HEK293 (cell line): ENCODE data around the gene C4orf36.

Source experiments
- GLI2 ChIP-seq: fragments of 450-650 bp; formaldehyde crosslinking; IDR thresholded peaks from 2 replicates; pipeline ENCODE4; 2017; ENCODE audit warnings: missing biosample characterization, missing genetic modification characterization, low read depth, borderline replicate concordance
- IKZF3 ChIP-seq: fragments of 450-650 bp; IDR thresholded peaks from 2 replicates; pipeline ENCODE4 v1.5.0; 2018; ENCODE audit warnings: missing biosample characterization, mild to moderate bottlenecking, missing genetic modification characterization, moderate library complexity
- PRDM1 ChIP-seq: fragments of 450-650 bp; formaldehyde crosslinking; IDR thresholded peaks from 2 replicates; pipeline ENCODE4; 2016; ENCODE audit warnings: missing biosample characterization, missing genetic modification characterization
- SALL2 ChIP-seq: fragments of 450-650 bp; formaldehyde crosslinking; IDR thresholded peaks from 2 replicates; pipeline ENCODE4 v1.5.0; 2017; ENCODE audit warnings: missing biosample characterization, mild to moderate bottlenecking, missing genetic modification characterization, borderline replicate concordance
- ZBTB20 ChIP-seq: fragments of 450-650 bp; formaldehyde crosslinking; IDR thresholded peaks from 2 replicates; pipeline ENCODE4 v1.5.1; 2016; ENCODE audit warnings: missing biosample characterization, missing genetic modification characterization
- ZBTB44 ChIP-seq: fragments of 450-650 bp; IDR thresholded peaks from 2 replicates; pipeline ENCODE4 v1.5.1; 2018; ENCODE audit warnings: missing biosample characterization, mild to moderate bottlenecking, missing genetic modification characterization
- ZEB2 ChIP-seq: fragments of 450-650 bp; formaldehyde crosslinking; IDR thresholded peaks from 2 replicates; pipeline ENCODE4 v1.5.1; 2016; ENCODE audit warnings: missing biosample characterization, missing genetic modification characterization
- ZNF10 ChIP-seq: fragments of 450-650 bp; formaldehyde crosslinking; IDR thresholded peaks from 2 replicates; pipeline ENCODE4 v1.5.1; 2017; ENCODE audit warnings: missing biosample characterization, missing genetic modification characterization
- ZNF175 ChIP-seq: fragments of 450-650 bp; formaldehyde crosslinking; IDR thresholded peaks from 2 replicates; pipeline ENCODE4 v1.5.1; 2016; ENCODE audit warnings: missing biosample characterization, missing genetic modification characterization
- ZNF221 ChIP-seq: fragments of 450-650 bp; formaldehyde crosslinking; IDR thresholded peaks from 2 replicates; pipeline ENCODE4 v1.5.1; 2017; ENCODE audit warnings: missing biosample characterization, missing genetic modification characterization, borderline replicate concordance
- ZNF266 ChIP-seq: fragments of 450-650 bp; formaldehyde crosslinking; IDR thresholded peaks from 2 replicates; pipeline ENCODE4 v1.5.1; 2016; ENCODE audit warnings: missing biosample characterization, missing genetic modification characterization, low read depth
- ZNF350 ChIP-seq: fragments of 450-650 bp; formaldehyde crosslinking; IDR thresholded peaks from 2 replicates; pipeline ENCODE4 v1.5.0; 2017; ENCODE audit warnings: missing biosample characterization, mild to moderate bottlenecking, missing genetic modification characterization
- ZNF366 ChIP-seq: fragments of 450-650 bp; formaldehyde crosslinking; conservative IDR thresholded peaks from 2 replicates; pipeline ENCODE4 v1.5.1; 2016; ENCODE audit warnings: missing biosample characterization, missing genetic modification characterization
- ZNF585B ChIP-seq: fragments of 450-650 bp; formaldehyde crosslinking; IDR thresholded peaks from 2 replicates; pipeline ENCODE4 v1.5.1; 2016; ENCODE audit warnings: missing biosample characterization, missing genetic modification characterization
- ZNF629 ChIP-seq: fragments of 450-650 bp; formaldehyde crosslinking; IDR thresholded peaks from 2 replicates; pipeline ENCODE4 v1.5.1; 2017; ENCODE audit warnings: missing biosample characterization, missing genetic modification characterization
- ZNF664 ChIP-seq: fragments of 450-650 bp; formaldehyde crosslinking; IDR thresholded peaks from 2 replicates; pipeline ENCODE4 v1.5.1; 2016; ENCODE audit warnings: missing biosample characterization, missing genetic modification characterization
- ZNF692 ChIP-seq: fragments of 450-650 bp; formaldehyde crosslinking; IDR thresholded peaks from 2 replicates; pipeline ENCODE4 v1.5.1; 2016; ENCODE audit warnings: missing biosample characterization, missing genetic modification characterization
- ZNF704 ChIP-seq: fragments of 450-650 bp; formaldehyde crosslinking; IDR thresholded peaks from 2 replicates; pipeline ENCODE4 v1.5.1; 2016; ENCODE audit warnings: missing biosample characterization, missing genetic modification characterization
- ZNF76 ChIP-seq: fragments of 450-650 bp; formaldehyde crosslinking; IDR thresholded peaks from 2 replicates; pipeline ENCODE4; 2016; ENCODE audit warnings: low read depth, missing biosample characterization, missing genetic modification characterization, borderline replicate concordance
- ZNF843 ChIP-seq: fragments of 450-650 bp; formaldehyde crosslinking; IDR thresholded peaks from 2 replicates; pipeline ENCODE4 v1.5.1; 2016; ENCODE audit warnings: missing biosample characterization, missing genetic modification characterization
- TF ChIP-seq, protein P1 (sequence below): fragments of 450-650 bp; formaldehyde crosslinking; IDR thresholded peaks from 2 replicates; pipeline ENCODE4 v1.5.1; 2016; ENCODE audit warnings: missing biosample characterization, missing genetic modification characterization
- TF ChIP-seq, protein P2 (sequence below): fragments of 450-650 bp; formaldehyde crosslinking; IDR thresholded peaks from 2 replicates; pipeline ENCODE4 v1.5.1; 2016; ENCODE audit warnings: missing biosample characterization, missing genetic modification characterization
- TF ChIP-seq, protein P3 (sequence below): IDR thresholded peaks from 2 replicates; pipeline ENCODE4 v1.6.1; 2011; ENCODE audit warnings: mild to moderate bottlenecking, low read depth, low read length, borderline replicate concordance
- TF ChIP-seq, protein P4 (sequence below): fragments of 450-650 bp; formaldehyde crosslinking; IDR thresholded peaks from 2 replicates; pipeline ENCODE4 v1.5.1; 2016; ENCODE audit warnings: missing biosample characterization, missing genetic modification characterization
- TF ChIP-seq, protein P5 (sequence below): fragments of 450-650 bp; formaldehyde crosslinking; IDR thresholded peaks from 2 replicates; pipeline ENCODE4 v1.5.1; 2017; ENCODE audit warnings: missing biosample characterization, missing genetic modification characterization

The C4orf36 gene

DNA sequence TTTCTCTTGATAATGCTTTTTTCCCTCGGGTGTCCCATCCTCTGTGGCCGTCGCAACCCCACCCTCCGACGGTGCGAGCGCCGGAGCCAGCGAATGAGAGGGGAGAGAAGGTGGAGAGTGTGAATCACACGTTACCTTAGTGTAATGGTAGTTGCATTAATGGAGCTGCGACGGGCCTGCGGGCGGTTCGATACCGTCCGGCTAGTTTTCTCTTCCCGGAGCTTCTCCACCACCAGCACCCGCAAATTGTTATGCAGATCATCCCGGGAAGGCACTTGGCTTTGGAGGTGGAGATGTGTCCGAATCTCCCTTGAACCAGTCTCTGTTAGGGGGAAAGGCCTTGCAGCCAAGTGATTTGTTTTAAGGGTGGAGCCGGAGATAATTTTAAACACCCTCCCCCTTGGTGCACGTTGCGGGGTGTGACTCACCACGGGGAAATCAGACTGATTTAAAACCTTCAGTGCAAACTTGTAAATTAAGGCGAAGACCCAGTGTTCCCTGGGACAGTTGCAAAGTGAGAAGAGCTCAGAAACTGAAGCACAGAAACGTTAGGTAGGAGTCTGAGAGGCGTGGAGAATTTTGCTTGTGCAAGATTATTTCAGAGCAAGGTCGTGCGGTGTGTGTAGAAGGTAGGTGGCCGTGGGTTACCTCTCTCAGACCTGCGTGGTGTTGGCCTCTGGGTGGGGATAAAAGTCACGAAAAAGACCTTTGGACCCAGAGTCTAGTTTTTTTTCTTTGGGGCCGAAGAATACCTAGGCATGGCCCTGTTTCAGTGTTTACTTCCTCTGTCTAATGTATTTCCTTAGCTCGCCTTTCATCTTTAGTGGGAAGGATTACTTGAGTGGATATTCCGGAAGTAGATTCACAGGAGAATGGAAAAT is 43.9 kb upstream of the C4orf36 start (continued):
- TF ChIP-seq, protein P1, sequence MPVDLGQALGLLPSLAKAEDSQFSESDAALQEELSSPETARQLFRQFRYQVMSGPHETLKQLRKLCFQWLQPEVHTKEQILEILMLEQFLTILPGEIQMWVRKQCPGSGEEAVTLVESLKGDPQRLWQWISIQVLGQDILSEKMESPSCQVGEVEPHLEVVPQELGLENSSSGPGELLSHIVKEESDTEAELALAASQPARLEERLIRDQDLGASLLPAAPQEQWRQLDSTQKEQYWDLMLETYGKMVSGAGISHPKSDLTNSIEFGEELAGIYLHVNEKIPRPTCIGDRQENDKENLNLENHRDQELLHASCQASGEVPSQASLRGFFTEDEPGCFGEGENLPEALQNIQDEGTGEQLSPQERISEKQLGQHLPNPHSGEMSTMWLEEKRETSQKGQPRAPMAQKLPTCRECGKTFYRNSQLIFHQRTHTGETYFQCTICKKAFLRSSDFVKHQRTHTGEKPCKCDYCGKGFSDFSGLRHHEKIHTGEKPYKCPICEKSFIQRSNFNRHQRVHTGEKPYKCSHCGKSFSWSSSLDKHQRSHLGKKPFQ (tag by site-specific recombination): peak; percentile 80
- TF ChIP-seq ZNF10 (0 out of 2 replicates have a peak, but pooled peaks have one; percentile 37), ZEB2 (peak; percentile 39; the same call in 1 of the 2 replicates), ZNF175 (no peak), ZBTB44 (tag by site-specific recombination) (peak; percentile 33), SALL2 (tag by site-specific recombination) (no peak), ZBTB20 (tag by site-specific recombination) (peak; percentile 46), ZNF843 (tag by site-specific recombination) (no peak; the same call in 1 of the 2 replicates), ZNF664 (tag by site-specific recombination) (peak; percentile 18; the same call in 1 of the 2 replicates), ZNF704 (tag by site-specific recombination) (no peak), ZNF585B (tag by site-specific recombination) (no peak), PRDM1 (tag by site-specific recombination) (peak; percentile 46; the same call in 1 of the 2 replicates), ZNF266 (no peak), IKZF3 (0 out of 2 replicates have a peak, but pooled peaks have one; percentile 41), ZNF221 (tag by site-specific recombination) (no peak), ZNF366 (tag by site-specific recombination) (0 out of 2 replicates have a peak, but pooled peaks have one; percentile 30), ZNF350 (tag by site-specific recombination) (no peak), GLI2 (tag by site-specific recombination) (no peak), ZNF629 (tag by site-specific recombination) (peak; percentile 61), ZNF76 (tag by site-specific recombination) (no peak), ZNF692 (tag by site-specific recombination) (peak; percentile 15; the same call in 1 of the 2 replicates)
- TF ChIP-seq, protein P2, sequence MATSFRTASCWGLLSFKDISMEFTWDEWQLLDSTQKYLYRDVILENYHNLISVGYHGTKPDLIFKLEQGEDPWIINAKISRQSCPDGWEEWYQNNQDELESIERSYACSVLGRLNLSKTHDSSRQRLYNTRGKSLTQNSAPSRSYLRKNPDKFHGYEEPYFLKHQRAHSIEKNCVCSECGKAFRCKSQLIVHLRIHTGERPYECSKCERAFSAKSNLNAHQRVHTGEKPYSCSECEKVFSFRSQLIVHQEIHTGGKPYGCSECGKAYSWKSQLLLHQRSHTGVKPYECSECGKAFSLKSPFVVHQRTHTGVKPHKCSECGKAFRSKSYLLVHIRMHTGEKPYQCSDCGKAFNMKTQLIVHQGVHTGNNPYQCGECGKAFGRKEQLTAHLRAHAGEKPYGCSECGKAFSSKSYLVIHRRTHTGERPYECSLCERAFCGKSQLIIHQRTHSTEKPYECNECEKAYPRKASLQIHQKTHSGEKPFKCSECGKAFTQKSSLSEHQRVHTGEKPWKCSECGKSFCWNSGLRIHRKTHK: no peak
- TF ChIP-seq, protein P3, sequence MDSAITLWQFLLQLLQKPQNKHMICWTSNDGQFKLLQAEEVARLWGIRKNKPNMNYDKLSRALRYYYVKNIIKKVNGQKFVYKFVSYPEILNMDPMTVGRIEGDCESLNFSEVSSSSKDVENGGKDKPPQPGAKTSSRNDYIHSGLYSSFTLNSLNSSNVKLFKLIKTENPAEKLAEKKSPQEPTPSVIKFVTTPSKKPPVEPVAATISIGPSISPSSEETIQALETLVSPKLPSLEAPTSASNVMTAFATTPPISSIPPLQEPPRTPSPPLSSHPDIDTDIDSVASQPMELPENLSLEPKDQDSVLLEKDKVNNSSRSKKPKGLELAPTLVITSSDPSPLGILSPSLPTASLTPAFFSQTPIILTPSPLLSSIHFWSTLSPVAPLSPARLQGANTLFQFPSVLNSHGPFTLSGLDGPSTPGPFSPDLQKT: no peak
- TF ChIP-seq, protein P4, sequence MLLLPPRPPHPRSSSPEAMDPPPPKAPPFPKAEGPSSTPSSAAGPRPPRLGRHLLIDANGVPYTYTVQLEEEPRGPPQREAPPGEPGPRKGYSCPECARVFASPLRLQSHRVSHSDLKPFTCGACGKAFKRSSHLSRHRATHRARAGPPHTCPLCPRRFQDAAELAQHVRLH (tag by site-specific recombination): peak; percentile 74; the same call in 1 of the 2 replicates
- TF ChIP-seq, protein P5, sequence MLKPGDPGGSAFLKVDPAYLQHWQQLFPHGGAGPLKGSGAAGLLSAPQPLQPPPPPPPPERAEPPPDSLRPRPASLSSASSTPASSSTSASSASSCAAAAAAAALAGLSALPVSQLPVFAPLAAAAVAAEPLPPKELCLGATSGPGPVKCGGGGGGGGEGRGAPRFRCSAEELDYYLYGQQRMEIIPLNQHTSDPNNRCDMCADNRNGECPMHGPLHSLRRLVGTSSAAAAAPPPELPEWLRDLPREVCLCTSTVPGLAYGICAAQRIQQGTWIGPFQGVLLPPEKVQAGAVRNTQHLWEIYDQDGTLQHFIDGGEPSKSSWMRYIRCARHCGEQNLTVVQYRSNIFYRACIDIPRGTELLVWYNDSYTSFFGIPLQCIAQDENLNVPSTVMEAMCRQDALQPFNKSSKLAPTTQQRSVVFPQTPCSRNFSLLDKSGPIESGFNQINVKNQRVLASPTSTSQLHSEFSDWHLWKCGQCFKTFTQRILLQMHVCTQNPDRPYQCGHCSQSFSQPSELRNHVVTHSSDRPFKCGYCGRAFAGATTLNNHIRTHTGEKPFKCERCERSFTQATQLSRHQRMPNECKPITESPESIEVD: 0 out of 2 replicates have a peak, but pooled peaks have one; percentile 12
